AG10803 (cell line): ENCODE results near the gene FAM8A1.
"Not testable (repeated sequence)": the region's sequence is repeated elsewhere in the genome, so short reads cannot be mapped to it uniquely, and the experiment has no call there.

Experiments
- DNase-seq: peaks from one replicate; pipeline ENCODE4 v3.0.0; 2010; ENCODE audit warnings: low read depth
- H3K4me3 ChIP-seq: 2 replicates; pipeline ENCODE4 v1.5.1; 2011; ENCODE audit warnings: mild to moderate bottlenecking, low read length, control low read depth
- CTCF ChIP-seq: conservative IDR thresholded peaks from 2 replicates; pipeline ENCODE4 v1.5.1; 2011; ENCODE audit warnings: mild to moderate bottlenecking, low read length, control low read depth, inconsistent platforms

FAM8A1 gene

GRCh38 chr6:17574866-17575560, 25.1 kb upstream of the FAM8A1 start:
- H3K4me3 ChIP-seq: no peak overlapping the region
- TF ChIP-seq CTCF: no peak
- peak; percentile 86 for DNase-seq

- DNase-seq: no peak
- H3K4me3 ChIP-seq: no peak overlapping the region
- TF ChIP-seq CTCF: no peak
These were observed 23.0 kb upstream of the FAM8A1 start for GRCh38 chr6:17577059-17577458.

GRCh38 chr6:17580518-17581048, 19.5 kb upstream of the FAM8A1 start:
- peak overlapping the region; percentile 60 for H3K4me3 ChIP-seq
- DNase-seq: peak; percentile 34
- no peak for TF ChIP-seq CTCF

DNA sequence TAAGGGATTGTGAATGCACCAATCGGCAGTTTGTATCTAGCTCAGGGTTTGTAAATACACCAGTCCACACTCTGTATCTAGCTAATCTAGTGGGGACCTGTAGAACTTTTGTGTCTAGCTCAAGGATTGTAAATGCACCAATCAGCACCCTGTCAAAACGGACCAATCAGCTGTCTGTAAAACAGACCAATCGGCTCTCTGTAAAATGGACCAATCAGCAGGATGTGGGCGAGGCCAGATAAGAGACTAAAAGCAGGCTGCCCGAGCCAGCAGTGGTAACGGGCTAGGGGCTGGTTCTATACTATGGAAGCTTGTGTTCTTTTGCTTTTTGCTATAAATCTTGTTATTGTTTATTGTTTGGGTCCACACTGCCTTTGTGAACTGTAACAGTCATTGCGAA, 18.8 kb upstream of the FAM8A1 start:
- H3K4me3 ChIP-seq, DNase-seq: not testable (repeated sequence)

- TF ChIP-seq CTCF: no peak
- peak; percentile 59 for DNase-seq
- no peak overlapping the region for H3K4me3 ChIP-seq
These were observed 16.3 kb upstream of the FAM8A1 start for GRCh38 chr6:17583811-17584210.

GRCh38 chr6:17584241-17584803, 15.8 kb upstream of the FAM8A1 start:
- TF ChIP-seq CTCF: peak; percentile 68
- H3K4me3 ChIP-seq: no peak overlapping the region
- peak; percentile 83 for DNase-seq

GRCh38 chr6:17585766-17586490, 14.2 kb upstream of the FAM8A1 start:
- H3K4me3 ChIP-seq: no peak overlapping the region
- no peak; the same call in 1 of the 2 replicates for TF ChIP-seq CTCF
- no peak for DNase-seq

GRCh38 chr6:17586623-17587022, 13.5 kb upstream of the FAM8A1 start:
- not testable (repeated sequence) for DNase-seq, H3K4me3 ChIP-seq
